GM12878 (cell line): ENCODE results near the gene ACTL10. TPM values are rescaled to one million over a fixed set of nuclear protein-coding genes. Genes with fewer than 3 reads are reported as not detected.

Experiments
- ATAC-seq: fragments of 200-7000 bp; cut with Tn5 transposase; 3 replicates; pipeline ENCODE4 v1.9.1; 2020; ENCODE audit warnings: mild to moderate bottlenecking, moderate library complexity
- BruUV-seq: library from RNA; stranded (reverse); fragments of 400-500 nt; replicated peaks from 2 replicates; lab custom pipeline; 2021; lab: Mats Ljungman, UMichigan
- CTCF ChIA-PET: fragments of 300-600 bp; sonication (Branson Sonifier 250); formaldehyde crosslinking; extraction: SDS; loops from one replicate; lab custom pipeline; 2021; ENCODE audit warnings: inconsistent platforms; lab: Yijun Ruan, JAX
- POLR2A ChIA-PET: fragments of 350-600 bp; formaldehyde crosslinking; extraction: SDS; loops from one replicate; lab custom pipeline; 2021; ENCODE audit warnings: inconsistent platforms; lab: Charles Lee
- RAD21 ChIA-PET: fragments of 300-600 bp; sonication (Branson Sonifier 250); formaldehyde crosslinking; loops from one replicate; lab custom pipeline; 2023; ENCODE audit warnings: antibody characterized with exemption; ENCODE audit not compliant: unreplicated experiment; lab: Charles Lee
- SMC1A ChIA-PET: fragments of 300-600 bp; sonication (Branson Sonifier 250); formaldehyde crosslinking; loops from one replicate; lab custom pipeline; 2023; ENCODE audit not compliant: unreplicated experiment, uncharacterized antibody; lab: Charles Lee
- DNase-seq: peaks from one replicate; pipeline ENCODE4 v3.0.0-alpha.2; 2011; ENCODE audit warnings: low read depth, low spot score
- FAIRE-seq: peaks from 3 replicates; lab custom pipeline; 2011; peaks lifted over from hg19 to GRCh38; lab: Jason Lieb, UNC
- H2AFZ ChIP-seq: 2 replicates; pipeline ENCODE4 v1.6.0; 2011; ENCODE audit warnings: low read depth, low read length, control low read depth; ENCODE audit not compliant: control insufficient read depth
- H3K27ac ChIP-seq: 2 replicates; pipeline ENCODE4 v1.5.1; 2011; ENCODE audit warnings: control low read depth; ENCODE audit not compliant: control insufficient read depth, insufficient read depth
- H3K27me3 ChIP-seq, 2 experiments: replicated peaks in 1 of 2; 2 replicates each; pipeline versions ENCODE4 v1.6.0 to v1.6.1; 2011; ENCODE audit warnings: low read length in 1 of 2; ENCODE audit not compliant: control insufficient read depth in 2 of 2, insufficient read depth in 2 of 2
- H3K36me3 ChIP-seq, 2 experiments: 2 replicates each; pipeline ENCODE4 v1.5.1; 2011; ENCODE audit warnings: low read length in 1 of 2; ENCODE audit not compliant: control insufficient read depth in 2 of 2, insufficient read depth in 2 of 2
- H3K4me1 ChIP-seq: 2 replicates; pipeline ENCODE4 v1.6.1; 2011; ENCODE audit warnings: mild to moderate bottlenecking, low read length, moderate library complexity, mixed read lengths; ENCODE audit not compliant: control insufficient read depth, insufficient read depth
- H3K4me2 ChIP-seq: 2 replicates; pipeline ENCODE4 v1.6.0; 2011; ENCODE audit warnings: control low read depth; ENCODE audit not compliant: control insufficient read depth, insufficient read depth
- H3K4me3 ChIP-seq: fragments of 200-600 bp; sonication (generic); 2 replicates; pipeline ENCODE4 v1.5.1; 2016
- H3K79me2 ChIP-seq: 2 replicates; pipeline ENCODE4 v1.6.0; 2011; ENCODE audit warnings: low read length; ENCODE audit not compliant: control insufficient read depth, insufficient read depth
- H3K9ac ChIP-seq: 2 replicates; pipeline ENCODE4 v1.8.0; 2011; ENCODE audit warnings: low read length, control low read depth, mixed read lengths; ENCODE audit not compliant: control insufficient read depth, insufficient read depth
- H3K9me3 ChIP-seq: replicated peaks from 3 replicates; pipeline ENCODE4 v1.5.1; 2011; ENCODE audit warnings: mild to moderate bottlenecking, low read length; ENCODE audit not compliant: control insufficient read depth, insufficient read depth
- H4K20me1 ChIP-seq: 2 replicates; pipeline ENCODE4 v1.6.0; 2011; ENCODE audit not compliant: control insufficient read depth, insufficient read depth
- CBX3 ChIP-seq: fragments of 200-600 bp; sonication (generic); IDR thresholded peaks from 2 replicates; pipeline ENCODE4 v1.6.1; 2016; ENCODE audit warnings: low read depth, borderline replicate concordance
- CEBPZ ChIP-seq: fragments of 150-350 bp; IDR thresholded peaks from 2 replicates; pipeline ENCODE4 v1.6.1; 2016; ENCODE audit warnings: low read depth, low read length
- CHD4 ChIP-seq: fragments of 200-600 bp; sonication (generic); IDR thresholded peaks from 2 replicates; pipeline ENCODE4 v1.6.1; 2016; ENCODE audit warnings: mild to moderate bottlenecking
- CTCF ChIP-seq, 3 experiments: IDR thresholded peaks in 2 of 3; conservative IDR thresholded peaks in 1 of 3; 2 replicates each; pipeline ENCODE4 v1.5.1; 2011; ENCODE audit warnings: low read depth in 3 of 3, low read length in 3 of 3, mild to moderate bottlenecking in 3 of 3, control low read depth in 2 of 3, moderate library complexity in 2 of 3, inconsistent platforms in 1 of 3, mixed read lengths in 1 of 3; ENCODE audit not compliant: control insufficient read depth in 2 of 3, insufficient read depth in 1 of 3; ENCODE audit errors: extremely low read depth in 1 of 3
- EZH2 ChIP-seq: IDR thresholded peaks from 2 replicates; pipeline ENCODE4 v1.6.1; 2012; ENCODE audit warnings: low read depth, mild to moderate bottlenecking, control low read depth, inconsistent platforms, low read length, borderline replicate concordance; ENCODE audit not compliant: control insufficient read depth
- GATAD2B ChIP-seq: fragments of 450-650 bp; conservative IDR thresholded peaks from 2 replicates; pipeline ENCODE4 v1.6.1; 2017; ENCODE audit warnings: low read depth, mild to moderate bottlenecking, moderate library complexity
- MAX ChIP-seq: IDR thresholded peaks from 2 replicates; pipeline ENCODE4 v1.6.1; 2012; ENCODE audit warnings: low read depth, low read length, improper control_type of control experiment
- NFYB ChIP-seq: IDR thresholded peaks from 2 replicates; pipeline ENCODE4 v1.6.1; 2011; ENCODE audit warnings: low read depth, mild to moderate bottlenecking, low read length, improper control_type of control experiment, moderate library complexity; ENCODE audit not compliant: insufficient read depth
- POLR2AphosphoS2 ChIP-seq: IDR thresholded peaks from 2 replicates; pipeline ENCODE4 v1.6.1; 2011; ENCODE audit warnings: low read depth, mild to moderate bottlenecking, low read length, improper control_type of control experiment, moderate library complexity
- RAD51 ChIP-seq: fragments of 450-650 bp; IDR thresholded peaks from 2 replicates; pipeline ENCODE4 v1.6.1; 2016; ENCODE audit warnings: moderate library complexity, mild to moderate bottlenecking, inconsistent platforms
- SMARCA5 ChIP-seq: fragments of 450-650 bp; IDR thresholded peaks from 2 replicates; pipeline ENCODE4 v1.6.1; 2017; ENCODE audit warnings: mild to moderate bottlenecking
- SMC3 ChIP-seq: IDR thresholded peaks from 2 replicates; pipeline ENCODE4 v1.6.1; 2011; ENCODE audit warnings: low read length, improper control_type of control experiment, borderline replicate concordance
- SUZ12 ChIP-seq: fragments of 200-600 bp; sonication (generic); IDR thresholded peaks from one replicate; pipeline ENCODE4 v1.6.1; 2018; ENCODE audit warnings: antibody characterized with exemption, mild to moderate bottlenecking; ENCODE audit not compliant: unreplicated experiment
- WGBS: methylation state at CpG from one replicate; pipeline ENCODE4 v1.1.6; 2016; ENCODE audit warnings: low lambda C conversion rate; ENCODE audit not compliant: insufficient replicate concordance, insufficient coverage; ENCODE audit errors: missing lambda C conversion rate; 5-methylcytosine and 5-hydroxymethylcytosine counted together
- in situ Hi-C: fragments of 300-500 bp; cut with MboI; formaldehyde crosslinking; loops from 9 replicates; pipeline ENCODE4 v1.14.3; 2018; ENCODE audit warnings: mixed read lengths
- intact Hi-C: fragments of 100-400 bp; cut with micrococcal nuclease; formaldehyde crosslinking; loops from one replicate; pipeline ENCODE4 v1.14.2; 2022; ENCODE audit not compliant: unreplicated experiment
- polyA plus RNA-seq, 11 experiments: library from polyadenylated mRNA; depleted of rRNA in 4 of 11; unstranded in 6 of 11; stranded (reverse) in 5 of 11; fragments of >200 nt; fragmentation: Nextera tagmentation in 4 of 11; fragmentation: Illumina TruSeq in 1 of 11; extraction: Ambion mirVana in 4 of 11; extraction: Trizol in 1 of 11; gene quantifications; 1 replicate in 1 of 11; 2 replicates in 10 of 11; pipeline versions ENCODE4 v1.2.1 to v1.2.3, GENCODE V29; 2011 to 2016; ENCODE audit warnings: inconsistent platforms in 2 of 11, missing spikeins in 2 of 11, low read depth in 1 of 11
- total RNA-seq, 4 experiments: library from RNA; depleted of rRNA in 3 of 4; stranded (reverse); fragments of >200 nt in 3 of 4; fragmentation: Illumina TruSeq in 1 of 4; extraction: Trizol in 1 of 4; gene quantifications; 2 replicates each; pipeline versions ENCODE4 v1.2.1 to v1.2.3, GENCODE V29; 2013 to 2021

ACTL10 gene
- total and polyA plus RNA-seq, 10 of the 15 experiments (the other 5 are each of a cell fraction or from before 2014, with no cell fraction given): 0.12 to 5.0 (median 0.89) TPM

GRCh38 chr20:33686100-33686983, 19.6 kb downstream of the ACTL10 start, which contains the start of gene E2F1 (continued):
- peak; percentile 23; the same call in 1 of the 2 replicates for TF ChIP-seq CEBPZ
- peak in 2 of 3 experiments; percentile 21 to 28; a peak in 2 of 6 replicates for TF ChIP-seq CTCF (IDR thresholded peaks at IDR 0.05 in 2 of 3, conservative IDR thresholded peaks at IDR 0.05 in 1 of 3; ENCODE audit: control insufficient read depth in 2 of 3, extremely low read depth in 1 of 3, insufficient read depth in 1 of 3, low read depth in 3 of 3, low read length in 3 of 3)
- no peak for TF ChIP-seq CHD4
- TF ChIP-seq, all 136 proteins: peak for 30

GRCh38 chr20:33686984-33687366, 20.2 kb downstream of the ACTL10 start:
- ChIA-PET SMC1A (no interaction called here), POLR2A (interaction anchor here (1.1 kb wide), 1 partner anchor 22 kb away, joined by 3 read pairs; no protein-coding TSS in a partner anchor), CTCF (interaction anchor here (1.1 to 5.6 kb wide), 2 partner anchors 20 to 197 kb away, joined by 3 to 38 read pairs; partner anchors contain the start of gene ACTL10), RAD21 (interaction anchor here (1.3 to 1.9 kb wide), 2 partner anchors 33 to 92 kb away, joined by 3 to 4 read pairs; partner anchors contain the start of gene PXMP4)
- Histone ChIP-seq H3K4me1 (peaks cover 30% of the 10 kb centered on the region), H2AFZ (peak overlapping the region; percentile 80), H3K36me3 (no peaks in the 10 kb centered on the region), H3K27me3 (no peaks in the 10 kb centered on the region), H3K9me3 (no peaks in the 10 kb centered on the region), H3K4me3 (peak overlapping the region; percentile 43), H3K9ac (no peak overlapping the region), H3K79me2 (peaks cover 31% of the 10 kb centered on the region), H4K20me1 (no peaks in the 10 kb centered on the region), H3K4me2 (peak overlapping the region; percentile 51; the same call in 1 of the 2 replicates), H3K27ac (no peak overlapping the region)
- WGBS: 73% methylated on average over 14 of the region's 14 CpGs
- no TSS peak for BruUV-seq
- no peak for DNase-seq
- intact Hi-C loops: loop anchor here (1.0 to 10.0 kb wide), 4 partner anchors 45 to 308 kb away; partner anchors contain the start of genes CHMP4B and RALY
- ATAC-seq: no peak
- in situ Hi-C loops: no loop called here
- TF ChIP-seq SMARCA5 (no peak), CBX3 (no peak), SUZ12 (no peak), SMC3 (no peak), EZH2 (no peak), GATAD2B (no peak), MAX (no peak), RAD51 (no peak), POLR2AphosphoS2 (no peak), NFYB (no peak)
- FAIRE-seq: peak; percentile 56
